Measurements from ENCODE around the gene CDC42SE2.

DNA sequence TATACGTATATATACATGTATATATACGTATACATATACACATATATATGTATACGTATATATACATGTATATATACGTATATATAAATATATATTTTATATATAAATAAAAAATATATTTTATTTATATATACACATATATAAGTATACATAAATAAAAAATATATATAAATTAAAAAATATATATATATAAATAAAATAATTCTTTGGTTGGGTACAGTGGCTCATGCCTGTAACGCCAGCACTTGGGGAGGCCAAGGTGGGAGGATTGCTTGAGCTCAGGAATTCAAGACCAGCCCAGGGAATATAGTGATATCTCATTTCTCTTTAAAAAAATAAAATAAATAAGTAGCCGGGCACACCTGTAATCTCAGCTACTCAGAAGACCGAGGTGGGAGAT, 155.0 kb downstream of the CDC42SE2 start:
- TF ChIP-seq, protein P1, sequence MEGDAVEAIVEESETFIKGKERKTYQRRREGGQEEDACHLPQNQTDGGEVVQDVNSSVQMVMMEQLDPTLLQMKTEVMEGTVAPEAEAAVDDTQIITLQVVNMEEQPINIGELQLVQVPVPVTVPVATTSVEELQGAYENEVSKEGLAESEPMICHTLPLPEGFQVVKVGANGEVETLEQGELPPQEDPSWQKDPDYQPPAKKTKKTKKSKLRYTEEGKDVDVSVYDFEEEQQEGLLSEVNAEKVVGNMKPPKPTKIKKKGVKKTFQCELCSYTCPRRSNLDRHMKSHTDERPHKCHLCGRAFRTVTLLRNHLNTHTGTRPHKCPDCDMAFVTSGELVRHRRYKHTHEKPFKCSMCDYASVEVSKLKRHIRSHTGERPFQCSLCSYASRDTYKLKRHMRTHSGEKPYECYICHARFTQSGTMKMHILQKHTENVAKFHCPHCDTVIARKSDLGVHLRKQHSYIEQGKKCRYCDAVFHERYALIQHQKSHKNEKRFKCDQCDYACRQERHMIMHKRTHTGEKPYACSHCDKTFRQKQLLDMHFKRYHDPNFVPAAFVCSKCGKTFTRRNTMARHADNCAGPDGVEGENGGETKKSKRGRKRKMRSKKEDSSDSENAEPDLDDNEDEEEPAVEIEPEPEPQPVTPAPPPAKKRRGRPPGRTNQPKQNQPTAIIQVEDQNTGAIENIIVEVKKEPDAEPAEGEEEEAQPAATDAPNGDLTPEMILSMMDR (conservative IDR thresholded peaks at IDR 0.05 in 1 of 2, IDR thresholded peaks at IDR 0.05 in 1 of 2; ENCODE audit: extremely low read depth in 1 of 2, insufficient read depth in 1 of 2, low read depth in 1 of 2, low read length in 2 of 2): no peak
- no peak for TF ChIP-seq EZH2 (IDR thresholded peaks at IDR 0.05; ENCODE audit: borderline replicate concordance, low read length)
